ENCODE measurements around the gene GRSF1. TPM values are rescaled to one million over a fixed set of nuclear protein-coding genes. Genes with fewer than 3 reads are reported as not detected.

Gene GRSF1
- 74.0 to 92.8 TPM (median 75.9 TPM) in 5 replicates for total RNA-seq (2022; extraction: Qiagen RNA extraction)

GRCh38 chr4:70839589-70840093, at the start of gene GRSF1:
GRSF1 (minus strand) TSS chr4:70839890; CDS start chr4:70839827, 63 bp downstream.

Other genes with a start within 250 kb of the GRSF1 start
- gene AMBN, start 247.6 kb downstream of the GRSF1 start, total RNA-seq (2022; extraction: Qiagen RNA extraction), result not detected in 5 replicates
- not detected in 5 replicates for gene ENAM, start 211.1 kb downstream of the GRSF1 start, total RNA-seq (2022; extraction: Qiagen RNA extraction)
- 0.20 to 0.33 TPM (median 0.20 TPM) in 4 of 5 replicates, not detected in the other for gene JCHAIN, start 173.4 kb downstream of the GRSF1 start, total RNA-seq (2022; extraction: Qiagen RNA extraction)
- gene UTP3, start 151.4 kb downstream of the GRSF1 start, total RNA-seq (2022; extraction: Qiagen RNA extraction), result 32.7 to 48.2 TPM (median 35.2 TPM) in 5 replicates
- gene RUFY3, start 117.9 kb downstream of the GRSF1 start, total RNA-seq (2022; extraction: Qiagen RNA extraction), result 6.8 to 9.2 TPM (median 7.5 TPM) in 5 replicates
- 4.2 to 7.9 TPM (median 5.6 TPM) in 5 replicates for gene MOB1B, start 62.5 kb upstream of the GRSF1 start, total RNA-seq (2022; extraction: Qiagen RNA extraction)
- 13.1 to 22.5 TPM (median 17.6 TPM) in 5 replicates for gene DCK, start 153.8 kb upstream of the GRSF1 start, total RNA-seq (2022; extraction: Qiagen RNA extraction)